GM12874 (cell line): ENCODE results near the gene NBEAL1.

Source experiments
- TF ChIP-seq, protein P1 (sequence below): IDR thresholded peaks from 2 replicates; pipeline ENCODE4 v1.5.1; 2011; ENCODE audit warnings: low read depth, mild to moderate bottlenecking, control low read depth, low read length, moderate library complexity; ENCODE audit not compliant: insufficient read depth

NBEAL1 gene

DNA sequence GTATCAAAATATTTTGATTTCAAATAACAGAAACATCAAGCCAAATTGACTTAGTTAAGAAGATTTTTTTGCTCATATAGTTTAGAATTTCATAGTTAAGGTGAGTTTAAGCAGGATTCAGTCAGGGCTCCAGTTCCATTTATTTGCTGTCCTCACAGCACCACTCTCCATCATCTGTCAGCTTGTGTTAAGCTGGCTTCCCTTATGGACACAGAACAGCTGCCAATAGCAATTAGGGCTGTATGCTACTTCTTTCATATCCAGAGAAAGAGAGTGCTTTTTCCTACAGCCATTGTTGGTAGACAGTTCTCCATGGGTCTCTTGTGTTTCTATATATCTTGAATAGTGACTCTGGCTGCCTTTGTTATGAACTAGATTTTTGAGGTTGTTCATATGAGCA lies 128.7 kb downstream of the NBEAL1 start:
- TF ChIP-seq, protein P1, sequence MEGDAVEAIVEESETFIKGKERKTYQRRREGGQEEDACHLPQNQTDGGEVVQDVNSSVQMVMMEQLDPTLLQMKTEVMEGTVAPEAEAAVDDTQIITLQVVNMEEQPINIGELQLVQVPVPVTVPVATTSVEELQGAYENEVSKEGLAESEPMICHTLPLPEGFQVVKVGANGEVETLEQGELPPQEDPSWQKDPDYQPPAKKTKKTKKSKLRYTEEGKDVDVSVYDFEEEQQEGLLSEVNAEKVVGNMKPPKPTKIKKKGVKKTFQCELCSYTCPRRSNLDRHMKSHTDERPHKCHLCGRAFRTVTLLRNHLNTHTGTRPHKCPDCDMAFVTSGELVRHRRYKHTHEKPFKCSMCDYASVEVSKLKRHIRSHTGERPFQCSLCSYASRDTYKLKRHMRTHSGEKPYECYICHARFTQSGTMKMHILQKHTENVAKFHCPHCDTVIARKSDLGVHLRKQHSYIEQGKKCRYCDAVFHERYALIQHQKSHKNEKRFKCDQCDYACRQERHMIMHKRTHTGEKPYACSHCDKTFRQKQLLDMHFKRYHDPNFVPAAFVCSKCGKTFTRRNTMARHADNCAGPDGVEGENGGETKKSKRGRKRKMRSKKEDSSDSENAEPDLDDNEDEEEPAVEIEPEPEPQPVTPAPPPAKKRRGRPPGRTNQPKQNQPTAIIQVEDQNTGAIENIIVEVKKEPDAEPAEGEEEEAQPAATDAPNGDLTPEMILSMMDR = no peak

DNA sequence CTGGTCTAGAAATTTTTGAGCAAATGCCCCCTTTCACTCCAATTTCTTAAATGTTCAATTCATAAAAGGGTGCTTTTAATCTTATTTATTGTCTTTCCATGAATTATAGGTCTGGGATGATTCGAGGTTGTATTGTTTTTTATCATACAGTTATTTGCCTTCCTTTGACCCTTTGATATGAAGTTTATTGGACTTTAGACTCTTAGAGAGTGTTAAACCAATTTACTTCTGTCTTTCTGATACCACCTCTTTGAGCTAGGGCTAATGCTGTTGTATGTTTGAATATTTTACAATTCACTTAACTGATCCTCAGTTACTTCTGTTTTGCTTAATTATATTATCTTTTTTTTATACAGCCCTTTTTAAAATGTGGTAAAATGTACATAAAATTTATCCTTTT lies 134.5 kb downstream of the NBEAL1 start:
- TF ChIP-seq, protein P1 = no peak

DNA sequence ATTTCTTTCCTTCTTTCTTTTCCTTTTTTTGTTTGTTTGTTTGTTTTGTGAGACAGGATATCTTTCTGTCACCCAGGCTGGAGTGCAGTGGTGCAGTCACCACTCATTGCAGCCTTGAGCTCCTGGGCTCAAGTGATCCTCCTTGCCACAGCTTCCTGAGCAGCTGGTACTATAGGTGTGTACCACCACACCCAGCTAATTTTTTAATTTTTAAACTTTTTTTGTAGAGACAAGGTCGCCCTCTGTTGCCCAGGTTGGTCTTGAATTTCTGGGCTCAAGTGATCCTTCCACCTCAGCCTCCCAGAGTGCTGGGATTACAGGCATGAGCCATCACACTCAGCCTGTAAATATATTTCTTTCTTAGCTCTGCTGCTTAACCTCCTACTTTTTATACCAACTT lies 140.7 kb downstream of the NBEAL1 start:
- TF ChIP-seq, protein P1 = no peak

DNA sequence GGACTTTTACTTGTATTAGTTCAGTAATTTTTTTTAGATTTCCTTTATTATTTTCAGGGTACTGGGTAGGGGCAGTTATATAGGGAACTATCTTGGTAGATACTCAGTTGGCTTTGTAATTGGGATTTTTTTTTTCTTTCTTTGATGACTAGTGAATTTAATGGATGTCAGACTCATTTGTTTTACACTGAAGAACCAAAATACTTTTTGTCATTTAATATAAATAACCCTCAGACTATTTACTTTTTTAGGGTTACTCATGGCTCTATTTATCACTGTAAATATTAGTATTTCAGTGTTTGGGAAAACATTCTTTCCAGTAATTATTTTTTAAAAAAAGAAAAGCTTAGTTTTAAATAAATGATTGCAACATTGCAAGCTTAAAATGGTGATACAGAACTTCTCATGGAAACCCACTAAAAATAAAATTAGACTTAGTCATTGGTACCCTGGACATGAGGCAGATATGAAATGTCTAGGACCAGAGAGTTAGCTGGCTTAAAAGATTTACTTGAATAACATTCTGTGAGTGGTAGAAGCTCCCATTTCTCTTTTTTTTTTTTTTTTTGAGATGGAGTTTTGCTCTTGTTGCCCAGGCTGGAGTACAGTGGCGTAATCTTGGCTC lies 149.7 kb downstream of the NBEAL1 start:
- TF ChIP-seq, protein P1 = no peak

DNA sequence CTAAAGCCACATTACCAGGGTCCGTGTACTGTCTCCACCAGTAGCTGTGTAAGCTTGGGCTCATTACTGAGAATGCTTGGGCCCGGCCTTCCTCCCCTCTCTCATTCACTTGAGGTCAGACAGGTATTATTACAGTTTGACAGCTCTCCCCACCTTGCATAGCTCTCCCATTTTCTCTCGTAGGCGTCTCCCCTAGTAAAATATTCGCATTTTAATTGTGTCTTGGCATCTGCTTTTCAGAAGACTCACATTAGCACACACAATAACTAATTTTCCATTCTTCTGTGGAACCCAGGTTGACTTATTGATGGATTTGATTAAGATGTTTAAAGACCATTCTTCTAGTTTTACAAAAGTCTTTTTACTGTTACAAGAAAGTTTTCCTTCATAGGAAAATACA lies 153.1 kb downstream of the NBEAL1 start:
- TF ChIP-seq, protein P1 = no peak

DNA sequence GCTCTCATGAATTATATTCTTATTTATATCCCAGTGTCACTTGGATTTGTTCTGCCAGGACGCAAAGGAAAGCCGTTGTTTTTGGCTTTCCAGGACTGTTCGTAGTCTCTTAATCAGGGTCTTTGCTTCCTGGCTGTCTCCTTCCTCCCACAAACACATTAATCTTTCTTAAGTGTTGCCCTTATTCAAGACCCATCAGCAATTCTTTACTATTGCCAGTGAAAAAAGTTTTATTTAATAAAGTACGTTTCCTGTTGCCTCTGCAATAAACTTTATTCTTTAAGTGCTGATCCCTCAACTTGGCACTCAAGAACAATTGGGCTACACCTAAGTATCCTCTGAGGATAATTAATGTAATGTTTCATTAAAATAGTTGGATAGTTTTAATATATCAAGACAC lies 155.8 kb downstream of the NBEAL1 start:
- TF ChIP-seq, protein P1 = no peak

DNA sequence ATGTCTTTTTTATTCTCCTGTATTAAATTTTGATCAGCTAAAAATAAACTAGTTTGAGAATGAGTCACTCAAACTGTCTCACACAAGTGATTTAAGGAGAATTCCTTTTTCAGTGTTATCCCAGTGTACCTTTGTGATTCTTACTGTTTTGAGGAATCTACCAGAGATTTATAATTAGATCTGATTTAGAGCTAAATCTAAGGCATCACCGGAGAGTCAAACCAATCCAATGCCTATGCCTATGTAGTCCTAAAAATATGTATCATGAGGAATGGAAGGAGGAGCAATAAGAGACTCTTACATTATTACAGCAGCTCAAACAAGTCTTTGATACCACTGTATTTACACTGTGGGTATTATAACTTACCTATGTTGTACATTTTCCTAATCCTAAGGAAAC lies 160.7 kb downstream of the NBEAL1 start:
- TF ChIP-seq, protein P1 = no peak
